SK-N-SH (cell line): ENCODE measurements around the gene CACNA1F. TPM values are rescaled to one million over a fixed set of nuclear protein-coding genes. Genes with fewer than 3 reads are reported as not detected.

Source experiments
- CTCF ChIA-PET: fragments of 300-600, 350-600 bp; formaldehyde crosslinking; extraction: SDS; loops from one replicate; lab custom pipeline; 2021; lab: Yijun Ruan, JAX
- POLR2A ChIA-PET: fragments of 350-600 bp; sonication (Branson Sonifier 250); formaldehyde crosslinking; extraction: SDS; loops from one replicate; lab custom pipeline; 2020; ENCODE audit warnings: antibody characterized with exemption, inconsistent platforms; lab: Yijun Ruan, JAX
- DNase-seq: peaks from one replicate; pipeline ENCODE4 v3.0.0; 2012
- H2AFZ ChIP-seq: fragments of 200-600 bp; sonication (generic); 2 replicates; pipeline ENCODE4 v1.8.1; 2016; ENCODE audit warnings: antibody characterized with exemption, mild to moderate bottlenecking, low read depth
- H3F3A ChIP-seq: fragments of 200-600 bp; sonication (generic); replicated peaks from 2 replicates; pipeline ENCODE3; 2016; ENCODE audit warnings: antibody characterized with exemption, mild to moderate bottlenecking; ENCODE audit not compliant: insufficient read depth
- H3K27ac ChIP-seq, 2 experiments: fragments of 200-500 bp in 1 of 2; fragments of 200-600 bp in 1 of 2; sonication (Bioruptor generic) in 1 of 2; sonication (generic), shearing (Covaris generic) in 1 of 2; 2 replicates each; pipeline versions ENCODE4 v1.5.1 to v1.6.1; 2014 to 2016; ENCODE audit warnings: low read depth in 2 of 2, inconsistent platforms in 1 of 2, low read length in 1 of 2, mild to moderate bottlenecking in 1 of 2, mixed read lengths in 1 of 2
- H3K27me3 ChIP-seq: fragments of 200-600 bp; sonication (generic), shearing (Covaris generic); 2 replicates; pipeline ENCODE4 v1.6.1; 2016; ENCODE audit warnings: mixed run types; ENCODE audit not compliant: insufficient read depth
- H3K36me3 ChIP-seq, 2 experiments: fragments of 200-500 bp in 1 of 2; fragments of 200-600 bp in 1 of 2; sonication (Bioruptor generic) in 1 of 2; sonication (generic) in 1 of 2; replicated peaks in 1 of 2; 2 replicates each; pipeline versions ENCODE3 to v1.5.1; 2014 to 2016; ENCODE audit warnings: low read length in 1 of 2, mild to moderate bottlenecking in 1 of 2; ENCODE audit not compliant: insufficient read depth in 2 of 2, control insufficient read depth in 1 of 2
- H3K4me1 ChIP-seq, 2 experiments: fragments of 200-500 bp in 1 of 2; fragments of 200-600 bp in 1 of 2; sonication (Bioruptor generic) in 1 of 2; sonication (generic), shearing (Covaris generic) in 1 of 2; 2 replicates each; pipeline versions ENCODE4 v1.5.1 to v1.6.1; 2014 to 2016; ENCODE audit warnings: low read depth in 1 of 2, low read length in 1 of 2, mixed run types in 1 of 2; ENCODE audit not compliant: insufficient read depth in 2 of 2, control insufficient read depth in 1 of 2
- H3K4me2 ChIP-seq: fragments of 200-600 bp; sonication (generic), shearing (Covaris generic); 2 replicates; pipeline ENCODE4 v1.6.1; 2017; ENCODE audit warnings: mixed run types
- H3K4me3 ChIP-seq, 2 experiments: fragments of 200-500 bp in 1 of 2; fragments of 200-600 bp in 1 of 2; sonication (Bioruptor generic) in 1 of 2; sonication (generic), shearing (Covaris generic) in 1 of 2; 2 replicates each; pipeline versions ENCODE4 v1.5.1 to v1.8.1; 2014 to 2016; ENCODE audit warnings: low read depth in 2 of 2, inconsistent platforms in 1 of 2, low read length in 1 of 2, mild to moderate bottlenecking in 1 of 2, mixed read lengths in 1 of 2, moderate library complexity in 1 of 2
- H3K79me2 ChIP-seq: fragments of 200-600 bp; sonication (generic); 2 replicates; pipeline ENCODE4 v1.8.1; 2017; ENCODE audit warnings: mild to moderate bottlenecking; ENCODE audit not compliant: insufficient read depth
- H3K9ac ChIP-seq: fragments of 200-600 bp; sonication (generic); 2 replicates; pipeline ENCODE4 v1.6.1; 2017; ENCODE audit warnings: mixed run types
- H3K9me2 ChIP-seq: fragments of 200-600 bp; sonication (generic); 2 replicates; pipeline ENCODE4 v1.6.1; 2017; ENCODE audit warnings: mixed run types
- H3K9me3 ChIP-seq: fragments of 200-600 bp; sonication (generic); 2 replicates; pipeline ENCODE4 v1.6.1; 2017; ENCODE audit warnings: mixed run types, mild to moderate bottlenecking, moderate library complexity
- H4K20me1 ChIP-seq: fragments of 200-600 bp; sonication (generic); 2 replicates; pipeline ENCODE4 v1.6.1; 2017; ENCODE audit warnings: mild to moderate bottlenecking, mixed run types; ENCODE audit not compliant: insufficient read depth
- CHD2 ChIP-seq: fragments of 150-350 bp; IDR thresholded peaks from 2 replicates; pipeline ENCODE4 v1.6.1; 2018; ENCODE audit warnings: low read length; ENCODE audit not compliant: partially characterized antibody
- ELF1 ChIP-seq: IDR thresholded peaks from 2 replicates; pipeline ENCODE4 v1.4.0; 2012
- EP300 ChIP-seq, 2 experiments: IDR thresholded peaks; 2 replicates each; pipeline versions ENCODE4 v1.4.0 to v1.6.1; 2012; ENCODE audit warnings: borderline replicate concordance in 1 of 2, low read depth in 1 of 2, low read length in 1 of 2
- EZH2phosphoT487 ChIP-seq: fragments of 200-600 bp; sonication (generic); IDR thresholded peaks from 2 replicates; pipeline ENCODE4 v1.6.1; 2017; ENCODE audit warnings: low read depth, mixed run types, mild to moderate bottlenecking, antibody characterized with exemption, moderate library complexity, borderline replicate concordance
- FOSL2 ChIP-seq: IDR thresholded peaks from 2 replicates; pipeline ENCODE4 v1.4.0; 2012; ENCODE audit warnings: low read depth, mild to moderate bottlenecking, moderate library complexity, borderline replicate concordance
- GABPA ChIP-seq: IDR thresholded peaks from 2 replicates; pipeline ENCODE4 v1.4.0; 2012; ENCODE audit warnings: low read depth, mild to moderate bottlenecking
- GATA2 ChIP-seq: sonication (generic); formaldehyde crosslinking; IDR thresholded peaks from 2 replicates; pipeline ENCODE4 v1.5.0; 2020; ENCODE audit warnings: mild to moderate bottlenecking, missing genetic modification reagents
- MAX ChIP-seq: IDR thresholded peaks from 2 replicates; pipeline ENCODE4 v1.4.0; 2012; ENCODE audit warnings: low read depth
- MEF2A ChIP-seq: IDR thresholded peaks from 2 replicates; pipeline ENCODE4 v1.4.0; 2012; ENCODE audit warnings: low read depth, borderline replicate concordance
- NRF1 ChIP-seq: IDR thresholded peaks from 2 replicates; pipeline ENCODE4 v1.6.1; 2012; ENCODE audit warnings: low read depth, mild to moderate bottlenecking, low read length
- RAD21 ChIP-seq: IDR thresholded peaks from 2 replicates; pipeline ENCODE4 v1.6.1; 2012; ENCODE audit warnings: mild to moderate bottlenecking, low read length
- RCOR1 ChIP-seq: fragments of 150-350 bp; IDR thresholded peaks from 2 replicates; pipeline ENCODE4 v1.6.1; 2017; ENCODE audit warnings: antibody characterized with exemption, low read length
- SIN3A ChIP-seq: IDR thresholded peaks from 2 replicates; pipeline ENCODE4 v1.6.1; 2012; ENCODE audit warnings: low read depth, mild to moderate bottlenecking, low read length, moderate library complexity, borderline replicate concordance
- SMC3 ChIP-seq: IDR thresholded peaks from 2 replicates; pipeline ENCODE4 v1.6.1; 2012; ENCODE audit warnings: low read depth, low read length, improper control_type of control experiment
- TAF1 ChIP-seq: IDR thresholded peaks from 2 replicates; pipeline ENCODE4 v1.6.1; 2012; ENCODE audit warnings: low read depth, mild to moderate bottlenecking, low read length, moderate library complexity, borderline replicate concordance
- TCF12 ChIP-seq: IDR thresholded peaks from 2 replicates; pipeline ENCODE4 v1.4.0; 2012
- TEAD4 ChIP-seq: IDR thresholded peaks from 2 replicates; pipeline ENCODE4 v1.4.0; 2012; ENCODE audit warnings: mild to moderate bottlenecking, borderline replicate concordance; ENCODE audit not compliant: insufficient read depth
- WGBS: methylation state at CpG from one replicate; pipeline ENCODE4 v1.1.6; 2017; ENCODE audit warnings: low lambda C conversion rate; 5-methylcytosine and 5-hydroxymethylcytosine counted together
- polyA plus RNA-seq, 3 experiments: library from polyadenylated mRNA; depleted of rRNA; stranded (reverse); fragments of >200 nt; gene quantifications; 2 replicates each; pipeline ENCODE4 v1.2.3, GENCODE V29; 2012
- TF ChIP-seq, protein P1 (sequence below): fragments of 200-600 bp; sonication (generic); IDR thresholded peaks from 2 replicates; pipeline ENCODE4 v1.6.1; 2017; ENCODE audit warnings: antibody characterized with exemption, mild to moderate bottlenecking, moderate library complexity
- TF ChIP-seq, protein P2 (sequence below): fragments of 150-350 bp; IDR thresholded peaks from 2 replicates; pipeline ENCODE4 v1.6.1; 2016; ENCODE audit warnings: mild to moderate bottlenecking, low read depth, low read length
- TF ChIP-seq, protein P3 (sequence below): IDR thresholded peaks from 2 replicates; pipeline ENCODE4 v1.4.0; 2012; ENCODE audit warnings: low read depth, borderline replicate concordance
- TF ChIP-seq, protein P4 (sequence below): IDR thresholded peaks from 2 replicates; pipeline ENCODE4; 2012

CACNA1F gene
- polyA plus RNA-seq, 1 of the 3 experiments (the other 2 are of a cell fraction): not detected

DNA sequence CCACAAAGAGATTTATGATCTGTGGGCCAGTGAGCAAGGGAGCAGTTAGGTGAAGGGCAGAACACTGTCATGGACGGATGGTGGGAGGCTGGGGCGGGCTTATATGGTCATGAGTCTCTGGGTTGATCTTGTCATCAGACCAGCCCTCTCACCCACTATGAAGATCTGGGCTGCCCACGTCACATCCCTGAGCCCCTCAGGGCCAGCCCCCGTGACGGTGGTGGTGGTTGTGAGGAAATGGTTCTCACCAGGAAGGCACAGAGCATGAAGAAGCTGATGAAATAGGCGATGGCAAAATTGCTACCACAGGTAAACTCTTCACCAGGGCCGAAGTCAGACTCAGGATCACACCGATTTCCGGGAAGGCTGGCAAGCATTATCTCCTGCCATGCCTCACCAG lies 22.1 kb downstream of the CACNA1F start:
- WGBS: 23% methylated on average over 9 of the region's 9 CpGs
- Histone ChIP-seq H3K4me3 (no peak overlapping the region), H3K27ac (no peak overlapping the region), H3K9me3 (no peaks in the 10 kb centered on the region), H3K36me3 (no peaks in the 10 kb centered on the region), H3K79me2 (no peaks in the 10 kb centered on the region), H3K4me2 (no peak overlapping the region), H3K9me2 (no peaks in the 10 kb centered on the region), H2AFZ (no peak overlapping the region), H3F3A (no peaks in the 10 kb centered on the region), H3K9ac (no peak overlapping the region), H3K27me3 (peaks cover 23% of the 10 kb centered on the region; the same call in 1 of the 2 replicates), H3K4me1 (no peaks in the 10 kb centered on the region), H4K20me1 (no peaks in the 10 kb centered on the region)
- POLR2A ChIA-PET: no interaction called here
- TF ChIP-seq ELF1: no peak
- TF ChIP-seq, protein P1, sequence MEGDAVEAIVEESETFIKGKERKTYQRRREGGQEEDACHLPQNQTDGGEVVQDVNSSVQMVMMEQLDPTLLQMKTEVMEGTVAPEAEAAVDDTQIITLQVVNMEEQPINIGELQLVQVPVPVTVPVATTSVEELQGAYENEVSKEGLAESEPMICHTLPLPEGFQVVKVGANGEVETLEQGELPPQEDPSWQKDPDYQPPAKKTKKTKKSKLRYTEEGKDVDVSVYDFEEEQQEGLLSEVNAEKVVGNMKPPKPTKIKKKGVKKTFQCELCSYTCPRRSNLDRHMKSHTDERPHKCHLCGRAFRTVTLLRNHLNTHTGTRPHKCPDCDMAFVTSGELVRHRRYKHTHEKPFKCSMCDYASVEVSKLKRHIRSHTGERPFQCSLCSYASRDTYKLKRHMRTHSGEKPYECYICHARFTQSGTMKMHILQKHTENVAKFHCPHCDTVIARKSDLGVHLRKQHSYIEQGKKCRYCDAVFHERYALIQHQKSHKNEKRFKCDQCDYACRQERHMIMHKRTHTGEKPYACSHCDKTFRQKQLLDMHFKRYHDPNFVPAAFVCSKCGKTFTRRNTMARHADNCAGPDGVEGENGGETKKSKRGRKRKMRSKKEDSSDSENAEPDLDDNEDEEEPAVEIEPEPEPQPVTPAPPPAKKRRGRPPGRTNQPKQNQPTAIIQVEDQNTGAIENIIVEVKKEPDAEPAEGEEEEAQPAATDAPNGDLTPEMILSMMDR: no peak
- no peak for TF ChIP-seq MEF2A
- no peak for TF ChIP-seq FOSL2
- TF ChIP-seq GATA2: no peak
- TF ChIP-seq, protein P2, sequence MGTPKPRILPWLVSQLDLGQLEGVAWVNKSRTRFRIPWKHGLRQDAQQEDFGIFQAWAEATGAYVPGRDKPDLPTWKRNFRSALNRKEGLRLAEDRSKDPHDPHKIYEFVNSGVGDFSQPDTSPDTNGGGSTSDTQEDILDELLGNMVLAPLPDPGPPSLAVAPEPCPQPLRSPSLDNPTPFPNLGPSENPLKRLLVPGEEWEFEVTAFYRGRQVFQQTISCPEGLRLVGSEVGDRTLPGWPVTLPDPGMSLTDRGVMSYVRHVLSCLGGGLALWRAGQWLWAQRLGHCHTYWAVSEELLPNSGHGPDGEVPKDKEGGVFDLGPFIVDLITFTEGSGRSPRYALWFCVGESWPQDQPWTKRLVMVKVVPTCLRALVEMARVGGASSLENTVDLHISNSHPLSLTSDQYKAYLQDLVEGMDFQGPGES: no peak
- no peak for TF ChIP-seq TCF12
- CTCF ChIA-PET: no interaction called here
- no peak for DNase-seq

- DNase-seq: no peak
- H3K9me2 ChIP-seq: no peaks in the 10 kb centered on the region
- no peak for TF ChIP-seq SMC3
- TF ChIP-seq, protein P3, sequence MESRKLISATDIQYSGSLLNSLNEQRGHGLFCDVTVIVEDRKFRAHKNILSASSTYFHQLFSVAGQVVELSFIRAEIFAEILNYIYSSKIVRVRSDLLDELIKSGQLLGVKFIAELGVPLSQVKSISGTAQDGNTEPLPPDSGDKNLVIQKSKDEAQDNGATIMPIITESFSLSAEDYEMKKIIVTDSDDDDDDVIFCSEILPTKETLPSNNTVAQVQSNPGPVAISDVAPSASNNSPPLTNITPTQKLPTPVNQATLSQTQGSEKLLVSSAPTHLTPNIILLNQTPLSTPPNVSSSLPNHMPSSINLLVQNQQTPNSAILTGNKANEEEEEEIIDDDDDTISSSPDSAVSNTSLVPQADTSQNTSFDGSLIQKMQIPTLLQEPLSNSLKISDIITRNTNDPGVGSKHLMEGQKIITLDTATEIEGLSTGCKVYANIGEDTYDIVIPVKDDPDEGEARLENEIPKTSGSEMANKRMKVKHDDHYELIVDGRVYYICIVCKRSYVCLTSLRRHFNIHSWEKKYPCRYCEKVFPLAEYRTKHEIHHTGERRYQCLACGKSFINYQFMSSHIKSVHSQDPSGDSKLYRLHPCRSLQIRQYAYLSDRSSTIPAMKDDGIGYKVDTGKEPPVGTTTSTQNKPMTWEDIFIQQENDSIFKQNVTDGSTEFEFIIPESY: no peak
- TF ChIP-seq, protein P2: no peak
- no peak for TF ChIP-seq GABPA
- TF ChIP-seq GATA2: no peak
- no peak for TF ChIP-seq TAF1
- no peak for TF ChIP-seq FOSL2
- TF ChIP-seq RAD21: no peak
- TF ChIP-seq MAX: no peak
- no peak for TF ChIP-seq NRF1
- TF ChIP-seq RCOR1: no peak
- TF ChIP-seq EP300 (IDR thresholded peaks at IDR 0.05; ENCODE audit: borderline replicate concordance in 1 of 2, low read depth in 1 of 2, low read length in 1 of 2): no peak
- TF ChIP-seq EZH2phosphoT487: no peak
- TF ChIP-seq CHD2: no peak
- TF ChIP-seq, protein P4, sequence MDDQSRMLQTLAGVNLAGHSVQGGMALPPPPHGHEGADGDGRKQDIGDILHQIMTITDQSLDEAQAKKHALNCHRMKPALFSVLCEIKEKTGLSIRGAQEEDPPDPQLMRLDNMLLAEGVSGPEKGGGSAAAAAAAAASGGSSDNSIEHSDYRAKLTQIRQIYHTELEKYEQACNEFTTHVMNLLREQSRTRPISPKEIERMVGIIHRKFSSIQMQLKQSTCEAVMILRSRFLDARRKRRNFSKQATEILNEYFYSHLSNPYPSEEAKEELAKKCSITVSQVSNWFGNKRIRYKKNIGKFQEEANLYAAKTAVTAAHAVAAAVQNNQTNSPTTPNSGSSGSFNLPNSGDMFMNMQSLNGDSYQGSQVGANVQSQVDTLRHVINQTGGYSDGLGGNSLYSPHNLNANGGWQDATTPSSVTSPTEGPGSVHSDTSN: no peak
- TF ChIP-seq SIN3A: no peak
- TF ChIP-seq TEAD4: no peak
Measured at GRCh38 chrX:49210406-49210805, 22.7 kb downstream of the CACNA1F start.

More at GRCh38 chrX:49210406-49210805, 22.7 kb downstream of the CACNA1F start:
- H3K27me3 ChIP-seq: peaks cover 20% of the 10 kb centered on the region; the same call in 1 of the 2 replicates
- H4K20me1 ChIP-seq: no peaks in the 10 kb centered on the region
- H3K9me3 ChIP-seq: no peaks in the 10 kb centered on the region
- H3F3A ChIP-seq: no peaks in the 10 kb centered on the region
- CTCF ChIA-PET: interaction anchor here (2.5 kb wide), 1 partner anchor 18 kb away, joined by 9 read pairs; no protein-coding TSS in a partner anchor
- H3K9ac ChIP-seq: no peak overlapping the region
- H3K4me1 ChIP-seq: no peaks in the 10 kb centered on the region
- WGBS: 17% methylated on average over 6 of the region's 8 CpGs
- no peaks in the 10 kb centered on the region for H3K79me2 ChIP-seq
- H3K27ac ChIP-seq: no peak overlapping the region
- no peaks in the 10 kb centered on the region for H3K36me3 ChIP-seq
- H2AFZ ChIP-seq: no peak overlapping the region
- POLR2A ChIA-PET: no interaction called here
- no peak overlapping the region for H3K4me3 ChIP-seq
- no peak overlapping the region for H3K4me2 ChIP-seq
